Heart left ventricle (tissue), 16 donors: ENCODE data around the gene TXNL4A. TPM values are rescaled to one million over a fixed set of nuclear protein-coding genes. Genes with fewer than 3 reads are reported as not detected.
"Not testable (repeated sequence)": the region's sequence is repeated elsewhere in the genome, so short reads cannot be mapped to it uniquely, and the experiment has no call there.

Experiments used
- ATAC-seq, 4 donors: fragments of 200-7000 bp; cut with Tn5 transposase; one replicate each; pipeline ENCODE4 v1.9.1; 2020 to 2022; ENCODE audit warnings: moderate library complexity in 4 of 4, mild to moderate bottlenecking in 3 of 4, moderate number of reproducible peaks in 1 of 4
- DNase-seq, 5 donors: peaks; one replicate each; pipeline ENCODE4 v3.0.0-alpha.2; 2020
- H3K27ac ChIP-seq, 12 donors: fragments of 200-600 bp; sonication (generic) in 4 of 12; one replicate each; pipeline versions ENCODE4 v1.5.0 to v1.8.0; 2016 to 2022; ENCODE audit warnings: mild to moderate bottlenecking in 2 of 12
- H3K27me3 ChIP-seq, 9 donors: fragments of 200-600 bp; sonication (generic) in 2 of 9; one replicate each; pipeline versions ENCODE4 v1.5.1 to v1.8.0; 2016 to 2022; ENCODE audit warnings: mild to moderate bottlenecking in 3 of 9
- H3K36me3 ChIP-seq, 9 donors: fragments of 200-600 bp; sonication (generic) in 2 of 9; one replicate each; pipeline versions ENCODE4 v1.5.0 to v1.8.0; 2018 to 2022; ENCODE audit warnings: mild to moderate bottlenecking in 2 of 9
- H3K4me1 ChIP-seq, 12 donors: fragments of 200-600 bp; sonication (generic) in 4 of 12; one replicate each; pipeline versions ENCODE4 v1.5.0 to v1.8.0; 2016 to 2022; ENCODE audit warnings: mild to moderate bottlenecking in 3 of 12
- H3K4me3 ChIP-seq, 12 donors: fragments of 200-600 bp; sonication (generic) in 4 of 12; one replicate each; pipeline versions ENCODE4 v1.5.0 to v1.8.0; 2017 to 2022; ENCODE audit warnings: mild to moderate bottlenecking in 9 of 12, moderate library complexity in 4 of 12
- H3K9me3 ChIP-seq, 12 donors: fragments of 200-600 bp; sonication (generic) in 4 of 12; one replicate each; pipeline versions ENCODE4 v1.5.0 to v1.8.0; 2016 to 2022; ENCODE audit warnings: mild to moderate bottlenecking in 1 of 12
- POLR2A ChIP-seq, 2 donors: fragments of 450-650 bp; IDR thresholded peaks; one replicate each; pipeline ENCODE4 v1.6.1; 2017; ENCODE audit warnings: antibody characterized with exemption in 2 of 2, mild to moderate bottlenecking in 2 of 2, moderate library complexity in 2 of 2
- WGBS, 4 donors: extraction: QIAGEN DNeasy Blood & Tissue Kit in 2 of 4; methylation state at CpG; one replicate each; pipeline versions ENCODE4 v1.1.5 to v1.1.7; 2013 to 2018; 5-methylcytosine and 5-hydroxymethylcytosine counted together
- intact Hi-C, 10 donors: fragments of 100-400 bp; cut with DNase I; formaldehyde crosslinking; loops; one replicate each; pipeline versions ENCODE4 v1.11.1 to v1.14.2; 2022
- polyA plus RNA-seq, 2 donors: library from polyadenylated mRNA; stranded (reverse); fragments of 200-250 nt; gene quantifications; one replicate each; pipeline ENCODE4 v1.2.3, GENCODE V29; 2013
- total RNA-seq, 9 donors: library from RNA; depleted of rRNA in 2 of 9; stranded (reverse); fragments of >200 nt in 2 of 9; fragmentation: NEBNext Ultra II Directional in 3 of 9; extraction: Animal tissue kit (Norgen Biotek cat#: 25700) in 3 of 9; gene quantifications; one replicate each; pipeline versions ENCODE4 v1.1.0 to v1.2.4, GENCODE V29; 2016 to 2023
- TF ChIP-seq, protein P1 (sequence below), 12 donors: fragments of 200-600 bp; sonication (generic) in 4 of 12; IDR thresholded peaks; one replicate each; pipeline versions ENCODE4 v1.5.0 to v1.8.0; 2018 to 2022; ENCODE audit warnings: antibody characterized with exemption in 12 of 12, mild to moderate bottlenecking in 5 of 12
- donor health status: ischemic (EF 13 %, LVEDD 7.1; RV severe dilation, severe dysfunction).
- donor health status: healthy with polysubstance abuse.
- donor health status: DM: no; HTN: yes; CAD: no.
- donor health status: DM: no; HTN: no; CAD: no.
- donor health status: ischemic (EF 25% LVEDD 6.9; RV normal size, moderate dysfunction).
- donor health status: ischemic (EF 25% LVEDD 5.7; RV mildly dilated, moderate dysfunction).
- donor health status: healthy.
- donor health status: DM: yes; HTN: yes; CAD: no.
- donor health status: ischemic (EF 35%, LVEDD 5.7; RV mildly dilated, moderate dysfunction).
- donor health status: nonischemic (EF 11% LVEDD 7.7; RV severe dilation, severe dysfunction).
- donor health status: DM: yes; HTN: yes; CAD: no.
- donor health status: PGD.
- donor health status: ischemic (EF 29% LVEDD 5.4; RV normal size, mild dysfunction).
- donor health status: nonischemic (EF 23%, LVEDD 6.1; RV moderate dilation, normal function).

The TXNL4A gene
- total and polyA plus RNA-seq, 11 donors = 35.2 to 139 (median 92.0) TPM

DNA sequence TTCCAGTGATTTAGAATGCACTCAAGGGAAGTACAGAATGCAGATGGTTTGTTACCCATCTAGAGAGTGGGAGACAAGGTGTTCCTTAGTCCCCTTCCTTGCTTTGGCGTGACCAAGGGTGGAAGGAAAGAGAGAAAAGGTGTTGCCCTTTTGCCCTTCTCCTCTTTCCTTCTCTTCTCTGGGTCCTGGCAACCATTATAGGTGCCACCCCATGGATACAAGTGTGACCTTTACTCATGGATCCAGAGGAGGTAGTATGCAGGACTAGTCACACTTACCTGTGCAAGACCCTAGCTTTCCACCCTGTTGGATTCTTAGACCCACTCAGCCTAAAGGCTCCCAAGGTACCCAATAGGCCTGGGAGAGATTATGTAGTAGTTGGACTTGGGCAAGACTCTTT, 34.2 kb upstream of the TXNL4A start:
- Histone ChIP-seq H3K27me3 (no peaks in the 10 kb centered on the region), H3K27ac (no peak overlapping the region), H3K4me1 (no peaks in the 10 kb centered on the region), H3K36me3 (peaks cover 0 to 6% (median 0%) of the 10 kb centered on the region in 9 donors), H3K4me3 (no peak overlapping the region), H3K9me3 (peaks cover 6 to 96% (median 79%) of the 10 kb centered on the region in 12 donors)
- DNase-seq (no peak), ATAC-seq (no peak)
- 29 to 43% (median 37%) methylated on average over 1 of the region's 1 CpG for WGBS, 4 donors
- TF ChIP-seq POLR2A (IDR thresholded peaks at IDR 0.05) = no peak
- TF ChIP-seq, protein P1, sequence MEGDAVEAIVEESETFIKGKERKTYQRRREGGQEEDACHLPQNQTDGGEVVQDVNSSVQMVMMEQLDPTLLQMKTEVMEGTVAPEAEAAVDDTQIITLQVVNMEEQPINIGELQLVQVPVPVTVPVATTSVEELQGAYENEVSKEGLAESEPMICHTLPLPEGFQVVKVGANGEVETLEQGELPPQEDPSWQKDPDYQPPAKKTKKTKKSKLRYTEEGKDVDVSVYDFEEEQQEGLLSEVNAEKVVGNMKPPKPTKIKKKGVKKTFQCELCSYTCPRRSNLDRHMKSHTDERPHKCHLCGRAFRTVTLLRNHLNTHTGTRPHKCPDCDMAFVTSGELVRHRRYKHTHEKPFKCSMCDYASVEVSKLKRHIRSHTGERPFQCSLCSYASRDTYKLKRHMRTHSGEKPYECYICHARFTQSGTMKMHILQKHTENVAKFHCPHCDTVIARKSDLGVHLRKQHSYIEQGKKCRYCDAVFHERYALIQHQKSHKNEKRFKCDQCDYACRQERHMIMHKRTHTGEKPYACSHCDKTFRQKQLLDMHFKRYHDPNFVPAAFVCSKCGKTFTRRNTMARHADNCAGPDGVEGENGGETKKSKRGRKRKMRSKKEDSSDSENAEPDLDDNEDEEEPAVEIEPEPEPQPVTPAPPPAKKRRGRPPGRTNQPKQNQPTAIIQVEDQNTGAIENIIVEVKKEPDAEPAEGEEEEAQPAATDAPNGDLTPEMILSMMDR (IDR thresholded peaks at IDR 0.05) = no peak
- intact Hi-C loops = no loop called here

DNA sequence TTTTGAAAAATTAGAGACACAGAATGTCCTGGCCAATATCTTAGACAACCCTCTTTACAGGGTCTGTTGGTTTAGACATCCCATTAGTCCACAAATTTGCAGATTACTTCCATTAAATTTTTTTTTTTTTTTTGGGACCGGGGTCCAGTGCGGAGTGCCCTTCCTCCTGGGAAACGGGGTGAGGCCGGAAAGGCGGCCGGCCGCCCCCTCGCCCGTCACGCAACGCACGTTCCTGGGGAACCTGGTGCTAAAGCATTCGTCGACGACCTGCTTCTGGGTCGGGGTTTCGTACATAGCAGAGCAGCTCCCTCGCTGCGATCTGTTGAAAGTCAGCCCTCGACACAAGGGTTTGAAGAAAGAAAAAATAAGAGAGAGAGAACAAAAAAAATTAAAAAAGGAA, 24.4 kb upstream of the TXNL4A start:
- intact Hi-C loops = no loop called here
- Histone ChIP-seq H3K4me1 (peaks cover 0 to 10% (median 0%) of the 10 kb centered on the region in 12 donors), H3K4me3 (no peak overlapping the region), H3K36me3 (no peaks in the 10 kb centered on the region), H3K27ac (no peak overlapping the region), H3K9me3 (peaks cover 0 to 72% (median 9%) of the 10 kb centered on the region in 12 donors), H3K27me3 (no peaks in the 10 kb centered on the region)
- DNase-seq (no peak), ATAC-seq (no peak)
- TF ChIP-seq POLR2A (IDR thresholded peaks at IDR 0.05) = no peak
- TF ChIP-seq, protein P1 (IDR thresholded peaks at IDR 0.05) = no peak
- WGBS, 4 donors = 97 to 98% (median 97%) methylated on average over 20 of the region's 20 CpGs

DNA sequence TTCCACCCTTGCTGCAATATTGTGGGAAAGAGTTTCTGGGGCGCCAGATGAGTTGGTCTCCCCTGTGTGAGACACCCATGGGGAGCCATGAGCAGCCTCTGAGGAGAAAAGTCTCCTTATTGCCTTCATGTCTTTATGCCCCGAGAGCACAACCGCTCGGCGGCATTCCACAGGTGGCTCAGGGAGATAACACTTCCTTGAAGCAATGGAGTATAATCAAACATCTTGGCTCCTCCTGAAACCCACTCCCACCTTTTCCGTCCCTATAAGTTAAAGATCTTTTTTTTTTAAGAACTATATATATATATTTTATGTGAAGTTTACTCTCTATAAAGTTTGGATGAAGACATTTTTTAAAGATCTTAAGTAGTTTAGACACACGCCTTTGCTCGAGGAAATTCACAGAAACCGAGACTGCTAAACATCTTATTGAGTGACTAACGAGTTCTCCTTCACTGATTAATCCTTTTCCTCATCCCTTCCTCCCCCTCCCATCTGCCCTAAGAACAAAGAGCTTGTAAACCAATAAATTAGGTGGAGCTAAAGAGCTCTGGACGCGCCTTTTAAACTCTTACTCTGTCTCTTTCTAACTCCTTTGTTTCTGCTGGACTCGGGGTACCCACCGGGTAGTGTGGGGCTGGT, 23.3 kb upstream of the TXNL4A start:
- DNase-seq, H3K27ac ChIP-seq, H3K27me3 ChIP-seq, H3K4me3 ChIP-seq, ATAC-seq, intact Hi-C loops, H3K4me1 ChIP-seq, H3K36me3 ChIP-seq: not testable (repeated sequence)
- H3K9me3 ChIP-seq = peaks cover 0 to 72% (median 9%) of the 10 kb centered on the region in 12 donors
- 91 to 96% (median 94%) methylated on average over 14 of the region's 14 CpGs for WGBS, 4 donors

DNA sequence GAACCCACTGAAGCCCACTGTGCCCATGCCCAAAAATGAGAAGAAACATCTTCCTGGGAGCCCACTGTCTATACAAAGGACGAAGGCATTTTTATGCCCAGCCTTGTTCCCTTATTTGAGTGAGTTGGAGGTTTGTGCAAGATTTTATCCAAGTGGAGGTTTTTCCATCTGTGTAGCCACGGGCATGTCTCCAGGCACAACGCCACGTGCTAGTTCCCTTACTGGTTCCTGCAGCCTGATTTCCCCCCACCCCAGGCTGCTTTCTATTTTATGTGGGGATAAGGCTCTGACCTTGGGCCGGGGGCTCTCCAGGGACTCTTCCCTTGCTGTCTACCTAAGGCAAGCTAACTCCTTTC, 22.2 kb upstream of the TXNL4A start:
- TF ChIP-seq, protein P1 (IDR thresholded peaks at IDR 0.05) = no peak
- no peak for TF ChIP-seq POLR2A (IDR thresholded peaks at IDR 0.05)
- peak; percentile 28 to 66 (median 42) for ATAC-seq
- H3K4me1 ChIP-seq = peaks cover 0 to 10% (median 0%) of the 10 kb centered on the region in 12 donors
- no peaks in the 10 kb centered on the region for H3K36me3 ChIP-seq
- 45 to 72% (median 69%) methylated on average over 5 of the region's 5 CpGs for WGBS, 4 donors
- peak overlapping the region in 11 of 12 donors; percentile 44 to 78 (median 70) for H3K27ac ChIP-seq
- no peak overlapping the region for H3K4me3 ChIP-seq
- no peaks in the 10 kb centered on the region for H3K27me3 ChIP-seq
- H3K9me3 ChIP-seq = peaks cover 0 to 72% (median 9%) of the 10 kb centered on the region in 12 donors
- no peak for DNase-seq
- intact Hi-C loops = loop anchor here in 1 of 10 donors (1.0 kb wide), 1 partner anchor 23 kb away; no protein-coding TSS in a partner anchor
